Measurements from ENCODE around the gene PPP1R17.

- TF ChIP-seq POLR2A (IDR thresholded peaks at IDR 0.05) (no peak), POLR2AphosphoS5 (IDR thresholded peaks at IDR 0.05) (no peak)
- TF ChIP-seq, protein P1, sequence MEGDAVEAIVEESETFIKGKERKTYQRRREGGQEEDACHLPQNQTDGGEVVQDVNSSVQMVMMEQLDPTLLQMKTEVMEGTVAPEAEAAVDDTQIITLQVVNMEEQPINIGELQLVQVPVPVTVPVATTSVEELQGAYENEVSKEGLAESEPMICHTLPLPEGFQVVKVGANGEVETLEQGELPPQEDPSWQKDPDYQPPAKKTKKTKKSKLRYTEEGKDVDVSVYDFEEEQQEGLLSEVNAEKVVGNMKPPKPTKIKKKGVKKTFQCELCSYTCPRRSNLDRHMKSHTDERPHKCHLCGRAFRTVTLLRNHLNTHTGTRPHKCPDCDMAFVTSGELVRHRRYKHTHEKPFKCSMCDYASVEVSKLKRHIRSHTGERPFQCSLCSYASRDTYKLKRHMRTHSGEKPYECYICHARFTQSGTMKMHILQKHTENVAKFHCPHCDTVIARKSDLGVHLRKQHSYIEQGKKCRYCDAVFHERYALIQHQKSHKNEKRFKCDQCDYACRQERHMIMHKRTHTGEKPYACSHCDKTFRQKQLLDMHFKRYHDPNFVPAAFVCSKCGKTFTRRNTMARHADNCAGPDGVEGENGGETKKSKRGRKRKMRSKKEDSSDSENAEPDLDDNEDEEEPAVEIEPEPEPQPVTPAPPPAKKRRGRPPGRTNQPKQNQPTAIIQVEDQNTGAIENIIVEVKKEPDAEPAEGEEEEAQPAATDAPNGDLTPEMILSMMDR (IDR thresholded peaks at IDR 0.05), result no peak
Observed at GRCh38 chr7:31664890-31665289, 22.1 kb upstream of the PPP1R17 start.

Measured in sigmoid colon (tissue), 4 donors.